Measurements from ENCODE around the gene ZC3H8. TPM values are rescaled to one million over a fixed set of nuclear protein-coding genes. Genes with fewer than 3 reads are reported as not detected.

The ZC3H8 gene
- polyA plus RNA-seq, 1 donor = 16.2 TPM

DNA sequence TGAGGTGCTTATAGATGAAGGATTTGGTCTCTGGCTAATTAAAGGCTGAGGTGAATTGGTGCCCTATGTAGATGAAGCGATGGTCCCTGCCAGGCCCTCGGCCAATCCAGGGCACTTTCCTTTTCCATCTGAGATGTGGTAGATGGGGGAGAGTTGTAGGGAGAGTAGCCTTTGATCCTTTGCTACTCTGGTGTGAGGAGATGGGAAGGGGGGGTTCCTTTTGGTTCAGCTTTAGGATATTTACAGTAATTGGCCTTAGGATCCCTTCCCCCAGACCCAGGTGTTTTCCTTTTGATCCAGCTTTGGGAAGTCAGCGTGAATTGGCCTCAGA, 5.4 kb upstream of the ZC3H8 start:
- H3K9me3 ChIP-seq (ENCODE audit: control insufficient read depth, low read depth, low read length) = no peaks in the 10 kb centered on the region
- no peaks in the 10 kb centered on the region for H3K4me1 ChIP-seq (ENCODE audit: control insufficient read depth, insufficient read depth, low read length)
- WGBS (ENCODE audit: insufficient coverage, low lambda C conversion rate) = no CpG with 5 or more reads among the region's 3 CpGs
- no peak for DNase-seq
- no peak overlapping the region for H3K4me3 ChIP-seq (ENCODE audit: low read length)
- no peaks in the 10 kb centered on the region for H3K27me3 ChIP-seq (ENCODE audit: control insufficient read depth, insufficient read depth, low read length)
- H3K36me3 ChIP-seq (ENCODE audit: control insufficient read depth, insufficient read depth, low read length) = no peaks in the 10 kb centered on the region
- H3K27ac ChIP-seq (ENCODE audit: low read length) = no peak overlapping the region

DNA sequence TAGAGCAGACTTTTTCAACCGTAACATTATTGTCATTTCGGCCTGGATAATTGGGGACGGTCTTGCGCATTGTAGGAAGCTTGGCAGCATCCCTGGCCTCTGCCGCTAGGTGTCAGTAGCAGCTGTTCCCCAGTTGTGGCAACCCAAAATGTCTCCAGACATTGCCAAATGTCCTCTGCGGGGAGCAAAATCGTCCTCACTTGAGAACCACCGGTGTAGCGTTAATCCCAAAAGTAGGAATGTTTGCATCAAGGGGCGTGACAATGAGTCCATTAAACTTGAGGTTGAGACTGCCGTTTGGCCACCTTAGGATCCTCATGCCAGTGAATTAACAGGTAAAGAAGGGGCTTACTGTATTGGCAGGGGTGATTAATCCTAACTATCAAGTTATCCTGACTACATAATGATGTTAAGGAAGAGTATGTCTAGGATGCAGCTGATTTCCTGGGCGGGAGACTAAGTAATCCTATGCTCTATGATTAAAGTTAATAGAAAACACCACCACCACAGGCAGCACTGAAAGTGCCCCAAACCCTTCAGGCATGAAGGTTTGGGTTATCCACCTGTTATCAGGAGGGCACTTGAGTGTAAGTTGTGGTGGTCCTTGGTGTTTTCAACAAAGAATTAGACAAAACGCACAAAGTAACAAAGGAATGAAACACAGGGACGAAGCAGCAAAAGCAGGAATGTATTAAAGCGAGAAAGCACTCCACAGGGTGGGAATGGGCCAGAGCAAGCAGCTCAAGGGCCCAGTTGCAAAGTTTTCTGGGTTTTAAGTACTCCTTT, 4.9 kb upstream of the ZC3H8 start:
- Histone ChIP-seq H3K9me3 (ENCODE audit: control insufficient read depth, low read depth, low read length) (no peaks in the 10 kb centered on the region), H3K27ac (ENCODE audit: low read length) (no peak overlapping the region), H3K4me3 (ENCODE audit: low read length) (peak overlapping the region; percentile 5), H3K36me3 (ENCODE audit: control insufficient read depth, insufficient read depth, low read length) (no peaks in the 10 kb centered on the region), H3K27me3 (ENCODE audit: control insufficient read depth, insufficient read depth, low read length) (no peaks in the 10 kb centered on the region), H3K4me1 (ENCODE audit: control insufficient read depth, insufficient read depth, low read length) (no peaks in the 10 kb centered on the region)
- 75% methylated on average over 4 of the region's 15 CpGs for WGBS (ENCODE audit: insufficient coverage, low lambda C conversion rate)
- peak; percentile 48 to 62 for DNase-seq

DNA sequence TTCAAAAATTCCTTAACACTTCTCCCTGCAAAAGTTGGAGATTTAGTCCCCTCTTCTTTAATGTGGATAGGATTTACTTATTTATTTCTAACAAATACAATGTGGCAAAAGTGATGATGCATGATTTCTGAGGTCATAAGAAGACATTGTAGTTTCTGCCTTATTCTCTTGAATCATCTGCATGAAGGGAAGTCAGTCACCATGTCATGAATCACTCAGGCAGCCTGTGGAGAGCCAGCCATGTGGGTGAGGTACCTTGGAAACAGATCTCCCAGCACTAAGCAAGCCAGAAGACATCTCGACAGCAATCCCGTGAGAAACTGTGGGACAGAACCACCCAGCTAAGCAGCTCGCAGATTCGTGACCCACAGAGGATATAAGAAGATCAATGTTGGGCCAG, 2.7 kb upstream of the ZC3H8 start:
- no peak overlapping the region for H3K4me3 ChIP-seq (ENCODE audit: low read length)
- H3K36me3 ChIP-seq (ENCODE audit: control insufficient read depth, insufficient read depth, low read length) = no peaks in the 10 kb centered on the region
- no peak for DNase-seq
- H3K4me1 ChIP-seq (ENCODE audit: control insufficient read depth, insufficient read depth, low read length) = peaks cover 3% of the 10 kb centered on the region
- H3K9me3 ChIP-seq (ENCODE audit: control insufficient read depth, low read depth, low read length) = no peaks in the 10 kb centered on the region
- no peak overlapping the region for H3K27ac ChIP-seq (ENCODE audit: low read length)
- no CpG with 5 or more reads among the region's 4 CpGs for WGBS (ENCODE audit: insufficient coverage, low lambda C conversion rate)
- H3K27me3 ChIP-seq (ENCODE audit: control insufficient read depth, insufficient read depth, low read length) = no peaks in the 10 kb centered on the region

DNA sequence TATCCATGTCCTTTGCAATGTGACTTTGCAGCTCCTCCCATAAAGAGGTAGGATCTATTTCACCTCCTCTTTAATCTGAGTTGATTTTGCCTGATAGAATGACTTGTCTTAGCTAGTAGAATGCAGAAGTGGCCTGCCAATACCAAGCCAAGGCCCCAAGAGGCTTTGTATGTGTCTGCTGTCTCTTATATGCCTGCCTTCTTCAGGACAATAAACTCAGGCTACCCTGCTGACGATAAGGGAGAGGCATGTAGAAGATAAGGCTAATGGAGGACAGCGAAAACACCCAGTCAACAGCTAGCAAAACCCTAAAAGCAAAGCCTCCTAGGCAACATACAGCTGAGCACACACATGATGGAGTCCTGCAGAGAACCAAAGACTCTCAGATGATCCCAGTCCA, 1.8 kb upstream of the ZC3H8 start:
- WGBS (ENCODE audit: insufficient coverage, low lambda C conversion rate) = no CpG with 5 or more reads among the region's 2 CpGs

DNA sequence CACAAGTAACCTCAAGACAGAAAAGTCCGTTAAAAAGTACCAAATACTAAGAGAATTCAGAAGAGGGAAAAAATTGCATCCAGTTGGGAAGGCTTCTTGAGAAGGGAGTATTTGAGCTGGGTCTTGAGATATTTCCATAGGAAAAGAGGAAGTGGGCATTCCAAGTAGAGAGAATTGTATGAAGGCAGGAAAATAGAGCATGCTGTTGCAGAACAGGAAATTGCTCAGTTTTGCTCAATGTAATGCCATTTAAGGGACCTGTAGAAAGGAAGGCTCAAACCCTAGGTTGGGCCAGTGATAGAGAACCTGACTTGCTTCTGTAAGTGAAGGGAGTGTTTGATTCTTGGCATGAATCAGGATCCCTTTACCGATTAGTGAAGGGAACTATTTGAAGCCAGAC, 1.0 kb upstream of the ZC3H8 start:
- Histone ChIP-seq H3K36me3 (ENCODE audit: control insufficient read depth, insufficient read depth, low read length) (no peaks in the 10 kb centered on the region), H3K9me3 (ENCODE audit: control insufficient read depth, low read depth, low read length) (no peaks in the 10 kb centered on the region), H3K4me1 (ENCODE audit: control insufficient read depth, insufficient read depth, low read length) (peaks cover 3% of the 10 kb centered on the region), H3K27me3 (ENCODE audit: control insufficient read depth, insufficient read depth, low read length) (no peaks in the 10 kb centered on the region), H3K27ac (ENCODE audit: low read length) (no peak overlapping the region), H3K4me3 (ENCODE audit: low read length) (no peak overlapping the region)
- WGBS (ENCODE audit: insufficient coverage, low lambda C conversion rate) = 92% methylated on average over 2 of the region's 2 CpGs
- DNase-seq = no peak

More for the DNA sequence above, 1.8 kb upstream of the ZC3H8 start:
- H3K27ac ChIP-seq (ENCODE audit: low read length) = no peak overlapping the region
- no peaks in the 10 kb centered on the region for H3K36me3 ChIP-seq (ENCODE audit: control insufficient read depth, insufficient read depth, low read length)
- DNase-seq = peak; percentile 20 to 33
- no peaks in the 10 kb centered on the region for H3K27me3 ChIP-seq (ENCODE audit: control insufficient read depth, insufficient read depth, low read length)
- no peak overlapping the region for H3K4me3 ChIP-seq (ENCODE audit: low read length)
- H3K4me1 ChIP-seq (ENCODE audit: control insufficient read depth, insufficient read depth, low read length) = peaks cover 3% of the 10 kb centered on the region
- no peaks in the 10 kb centered on the region for H3K9me3 ChIP-seq (ENCODE audit: control insufficient read depth, low read depth, low read length)

DNA sequence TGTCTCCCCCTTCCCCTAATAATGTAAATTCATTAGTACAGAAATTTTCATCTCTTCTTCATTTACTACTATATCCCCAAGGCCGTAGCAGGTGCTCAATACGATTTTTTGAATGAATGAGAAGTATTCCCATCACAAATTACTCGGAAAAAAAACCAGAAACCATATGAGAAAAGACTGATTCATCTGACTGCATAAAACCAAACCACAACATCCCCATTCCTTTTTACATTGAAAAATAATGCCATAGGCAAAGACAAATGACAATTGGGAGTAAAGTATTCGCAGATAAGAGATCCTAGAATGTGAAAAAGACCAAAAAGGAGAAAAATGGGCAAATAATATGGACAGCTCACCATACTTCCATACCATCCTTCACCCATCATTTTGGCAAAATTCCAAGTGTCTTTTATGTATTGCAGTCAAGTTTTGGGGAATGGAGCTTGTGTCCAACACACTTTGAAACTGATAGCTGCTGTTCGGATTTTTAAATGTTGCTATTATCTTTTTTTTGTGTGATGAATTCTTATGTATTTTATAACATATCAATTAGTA, 1.5 kb downstream of the ZC3H8 start:
- H3K9me3 ChIP-seq (ENCODE audit: control insufficient read depth, low read depth, low read length) = no peaks in the 10 kb centered on the region
- 100% methylated on average over 5 of the region's 5 CpGs for WGBS (ENCODE audit: insufficient coverage, low lambda C conversion rate)
- H3K27me3 ChIP-seq (ENCODE audit: control insufficient read depth, insufficient read depth, low read length) = no peaks in the 10 kb centered on the region
- peaks cover 3% of the 10 kb centered on the region for H3K4me1 ChIP-seq (ENCODE audit: control insufficient read depth, insufficient read depth, low read length)
- no peak for DNase-seq
- no peak overlapping the region for H3K27ac ChIP-seq (ENCODE audit: low read length)
- peaks cover 6% of the 10 kb centered on the region for H3K36me3 ChIP-seq (ENCODE audit: control insufficient read depth, insufficient read depth, low read length)
- no peak overlapping the region for H3K4me3 ChIP-seq (ENCODE audit: low read length)

DNA sequence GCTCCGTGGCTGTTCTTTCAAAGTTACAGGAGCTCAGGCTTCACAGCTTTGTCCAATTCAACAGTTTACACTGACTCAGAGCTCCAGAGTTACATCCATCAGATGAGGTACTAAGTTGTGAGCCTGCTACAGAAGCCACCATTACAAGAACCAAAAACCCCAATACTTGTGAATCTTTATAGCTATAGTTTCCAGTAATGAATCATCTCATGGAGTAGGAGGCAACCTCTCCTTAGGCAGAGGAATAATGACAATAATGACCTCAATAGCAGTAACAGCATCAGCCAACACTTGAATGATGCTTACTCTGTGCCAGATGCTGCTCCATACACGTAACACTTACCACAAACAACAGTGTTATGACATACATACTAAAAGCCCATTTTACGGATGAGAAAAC, 3.6 kb downstream of the ZC3H8 start:
- DNase-seq = no peak
- Histone ChIP-seq H3K27me3 (ENCODE audit: control insufficient read depth, insufficient read depth, low read length) (no peaks in the 10 kb centered on the region), H3K4me3 (ENCODE audit: low read length) (no peak overlapping the region), H3K9me3 (ENCODE audit: control insufficient read depth, low read depth, low read length) (no peaks in the 10 kb centered on the region), H3K4me1 (ENCODE audit: control insufficient read depth, insufficient read depth, low read length) (peaks cover 3% of the 10 kb centered on the region), H3K36me3 (ENCODE audit: control insufficient read depth, insufficient read depth, low read length) (peaks cover 11% of the 10 kb centered on the region), H3K27ac (ENCODE audit: low read length) (no peak overlapping the region)
- WGBS (ENCODE audit: insufficient coverage, low lambda C conversion rate) = 100% methylated on average over 1 of the region's 3 CpGs

DNA sequence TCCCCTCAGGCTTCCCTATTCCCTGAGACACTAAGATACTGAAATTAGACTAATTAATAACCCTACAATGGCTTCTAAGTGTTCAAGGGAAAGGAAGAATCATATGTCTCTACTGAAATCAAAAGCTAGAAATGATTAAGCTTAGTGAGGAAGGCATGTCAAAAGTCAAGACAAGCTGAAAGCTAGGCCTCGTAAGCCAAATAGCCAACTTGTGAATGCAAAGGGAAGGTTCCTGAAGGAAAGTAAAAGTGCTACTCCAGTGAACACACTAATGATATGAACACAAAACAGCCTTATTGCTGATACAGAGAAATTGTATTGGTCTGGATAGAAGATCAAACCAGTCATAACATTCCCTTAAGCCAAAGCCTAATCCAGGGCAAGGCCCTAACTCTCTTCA, 10.0 kb downstream of the ZC3H8 start:
- DNase-seq = no peak
- no peaks in the 10 kb centered on the region for H3K9me3 ChIP-seq (ENCODE audit: control insufficient read depth, low read depth, low read length)
- H3K4me3 ChIP-seq (ENCODE audit: low read length) = no peak overlapping the region
- H3K36me3 ChIP-seq (ENCODE audit: control insufficient read depth, insufficient read depth, low read length) = peaks cover 18% of the 10 kb centered on the region
- no CpG with 5 or more reads among the region's 1 CpG for WGBS (ENCODE audit: insufficient coverage, low lambda C conversion rate)
- H3K27ac ChIP-seq (ENCODE audit: low read length) = no peak overlapping the region
- no peaks in the 10 kb centered on the region for H3K27me3 ChIP-seq (ENCODE audit: control insufficient read depth, insufficient read depth, low read length)
- H3K4me1 ChIP-seq (ENCODE audit: control insufficient read depth, insufficient read depth, low read length) = no peaks in the 10 kb centered on the region

DNA sequence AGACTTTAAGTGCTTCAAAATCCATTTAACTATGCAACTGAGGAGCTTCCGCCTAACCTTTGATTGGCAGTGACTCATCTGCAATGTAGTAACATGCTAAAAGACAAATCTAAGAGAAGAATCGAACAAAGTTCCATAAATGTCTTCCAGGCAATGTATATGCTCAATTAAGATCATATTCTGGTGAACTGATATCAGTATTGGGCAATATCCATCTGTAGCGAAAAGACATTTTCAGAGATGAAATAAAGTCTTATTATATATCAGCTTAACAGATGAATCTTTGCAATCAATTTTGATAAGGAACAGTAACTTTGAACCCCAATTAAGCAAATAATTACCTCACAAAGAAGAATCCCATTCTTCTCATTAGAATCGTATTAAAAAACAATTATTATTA, 11.6 kb downstream of the ZC3H8 start:
- no peaks in the 10 kb centered on the region for H3K9me3 ChIP-seq (ENCODE audit: control insufficient read depth, low read depth, low read length)
- no peaks in the 10 kb centered on the region for H3K4me1 ChIP-seq (ENCODE audit: control insufficient read depth, insufficient read depth, low read length)
- H3K27ac ChIP-seq (ENCODE audit: low read length) = no peak overlapping the region
- peaks cover 12% of the 10 kb centered on the region for H3K36me3 ChIP-seq (ENCODE audit: control insufficient read depth, insufficient read depth, low read length)
- no peak overlapping the region for H3K4me3 ChIP-seq (ENCODE audit: low read length)
- no peak for DNase-seq
- WGBS (ENCODE audit: insufficient coverage, low lambda C conversion rate) = 100% methylated on average over 3 of the region's 4 CpGs
- H3K27me3 ChIP-seq (ENCODE audit: control insufficient read depth, insufficient read depth, low read length) = no peaks in the 10 kb centered on the region

DNA sequence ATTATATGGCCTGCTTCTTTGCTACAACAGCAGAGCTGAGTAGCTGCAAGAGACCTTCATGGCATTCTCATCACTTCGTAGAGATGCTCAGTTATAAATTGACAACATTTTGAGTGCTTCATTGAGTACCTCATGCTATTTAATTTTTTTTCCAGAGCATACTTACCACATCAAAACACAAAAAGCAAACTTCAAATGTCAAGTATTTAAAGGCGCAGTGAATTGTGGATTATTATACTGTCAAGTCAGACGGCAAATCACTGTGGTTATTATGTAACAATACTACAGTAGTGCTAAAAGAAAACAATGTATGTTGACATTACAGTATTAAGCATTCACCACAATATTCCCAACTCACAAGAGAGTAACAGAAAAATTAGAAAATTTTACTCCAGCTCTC, 12.5 kb downstream of the ZC3H8 start:
- 79% methylated on average over 3 of the region's 3 CpGs for WGBS (ENCODE audit: insufficient coverage, low lambda C conversion rate)
- no peaks in the 10 kb centered on the region for H3K4me1 ChIP-seq (ENCODE audit: control insufficient read depth, insufficient read depth, low read length)

DNA sequence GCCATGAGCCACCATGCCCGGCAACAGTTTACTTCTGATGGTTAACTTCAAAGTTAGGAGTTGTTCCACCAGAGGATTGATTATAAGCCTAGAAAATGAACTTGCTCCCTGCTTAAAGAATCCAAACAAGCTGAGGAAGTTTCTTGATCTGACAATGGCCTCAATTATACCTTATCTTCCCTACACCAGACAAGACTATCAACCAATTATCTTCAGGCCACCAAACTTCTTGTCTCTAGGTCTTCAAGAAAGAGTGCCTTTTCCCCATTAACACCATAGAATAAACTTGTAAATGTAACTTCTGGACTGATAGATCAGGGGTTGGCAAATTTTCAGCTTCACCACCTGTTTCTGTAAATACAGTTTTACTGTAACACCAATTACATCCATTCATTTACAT, 15.0 kb downstream of the ZC3H8 start:
- WGBS (ENCODE audit: insufficient coverage, low lambda C conversion rate) = no CpG with 5 or more reads among the region's 1 CpG
- H3K36me3 ChIP-seq (ENCODE audit: control insufficient read depth, insufficient read depth, low read length) = peaks cover 9% of the 10 kb centered on the region
- no peak overlapping the region for H3K27ac ChIP-seq (ENCODE audit: low read length)
- DNase-seq = no peak
- H3K27me3 ChIP-seq (ENCODE audit: control insufficient read depth, insufficient read depth, low read length) = no peaks in the 10 kb centered on the region
- H3K4me3 ChIP-seq (ENCODE audit: low read length) = no peak overlapping the region
- no peaks in the 10 kb centered on the region for H3K4me1 ChIP-seq (ENCODE audit: control insufficient read depth, insufficient read depth, low read length)
- no peaks in the 10 kb centered on the region for H3K9me3 ChIP-seq (ENCODE audit: control insufficient read depth, low read depth, low read length)

More for the DNA sequence above, 12.5 kb downstream of the ZC3H8 start:
- peaks cover 7% of the 10 kb centered on the region for H3K36me3 ChIP-seq (ENCODE audit: control insufficient read depth, insufficient read depth, low read length)
- no peak overlapping the region for H3K27ac ChIP-seq (ENCODE audit: low read length)
- H3K9me3 ChIP-seq (ENCODE audit: control insufficient read depth, low read depth, low read length) = no peaks in the 10 kb centered on the region
- H3K27me3 ChIP-seq (ENCODE audit: control insufficient read depth, insufficient read depth, low read length) = no peaks in the 10 kb centered on the region
- no peak overlapping the region for H3K4me3 ChIP-seq (ENCODE audit: low read length)
- no peak for DNase-seq

Measured in large intestine (tissue), 3 donors.